Medulla oblongata (tissue), 1 donor: ENCODE data around the gene ARHGEF7.

Experiments used
- DNase-seq: peaks from one replicate; pipeline ENCODE4 v3.0.0-alpha.2; 2015; ENCODE audit errors: extremely low spot score

The ARHGEF7 gene

DNA sequence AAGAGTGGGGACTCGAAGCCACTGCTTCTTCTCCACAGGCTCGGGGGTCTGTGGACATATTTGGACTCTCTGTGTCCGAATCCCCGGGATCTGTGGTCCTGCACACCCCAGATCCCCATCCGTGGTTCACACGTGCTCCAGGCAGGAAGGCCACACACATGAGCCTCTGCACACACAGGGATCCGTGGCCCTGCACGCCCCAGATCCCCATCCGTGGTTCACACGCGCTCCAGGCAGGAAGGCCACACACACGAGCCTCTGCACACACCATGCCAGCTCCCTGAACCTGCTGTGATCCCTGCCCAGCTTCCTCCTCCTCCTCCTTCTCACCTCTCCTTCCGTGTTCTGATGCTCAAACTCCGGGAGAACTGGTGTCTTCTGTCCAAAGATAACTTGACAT, 208.4 kb downstream of the ARHGEF7 start:
- DNase-seq, result no peak

DNA sequence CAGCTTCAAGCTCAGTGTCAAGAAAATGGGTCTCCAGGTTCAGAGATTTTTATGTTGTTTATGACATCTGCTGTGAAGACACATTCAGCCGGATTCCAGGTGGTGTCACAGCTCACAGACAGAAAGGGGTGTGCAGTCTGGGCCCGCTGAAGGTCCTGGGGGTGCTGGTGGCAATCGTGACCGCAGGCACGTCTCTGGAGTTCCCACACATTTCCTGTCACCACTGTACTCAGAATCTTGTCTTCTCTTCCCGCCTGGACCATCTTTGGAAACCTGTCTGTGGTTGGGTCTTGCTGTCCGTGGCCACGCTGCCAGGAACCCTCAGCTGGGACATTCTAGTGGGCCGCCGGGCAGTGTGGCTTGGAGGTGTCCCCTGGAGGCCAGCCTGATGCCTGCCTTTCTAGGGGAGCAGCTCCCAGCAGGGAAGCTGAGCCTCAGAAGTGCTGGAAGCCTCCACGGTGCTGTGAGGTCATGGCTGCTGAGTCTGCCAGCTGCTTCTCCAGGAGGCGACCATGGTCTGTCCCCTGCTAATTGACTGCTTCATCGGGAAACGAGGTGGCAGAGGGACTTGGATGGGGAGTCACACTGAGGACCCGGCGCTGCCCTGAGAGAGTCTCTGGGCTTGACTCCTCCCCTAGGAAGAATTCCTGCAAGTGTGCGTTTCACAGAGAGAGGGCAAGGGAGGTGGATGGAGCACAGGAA, 209.0 kb downstream of the ARHGEF7 start:
- DNase-seq, result no peak

DNA sequence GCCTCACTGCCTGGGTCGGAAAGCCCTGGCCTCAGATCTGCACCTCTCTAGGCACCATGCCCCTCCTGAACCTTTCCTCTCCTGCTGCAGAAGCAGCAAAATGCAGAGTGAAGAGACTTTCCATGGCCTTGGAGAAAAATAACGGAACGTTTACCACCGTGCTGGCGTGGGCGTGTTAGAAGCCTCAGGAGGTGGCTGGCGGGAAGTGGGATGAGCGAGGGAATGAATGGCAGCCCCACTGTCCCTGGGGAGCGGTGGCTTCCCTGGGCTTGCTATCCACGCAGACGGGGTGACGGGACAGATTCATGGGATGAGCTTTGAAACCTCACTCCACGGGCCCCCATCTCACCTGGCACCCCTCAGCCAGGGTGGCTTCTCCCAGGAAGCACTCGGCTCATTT, 209.6 kb downstream of the ARHGEF7 start:
- DNase-seq, result no peak

DNA sequence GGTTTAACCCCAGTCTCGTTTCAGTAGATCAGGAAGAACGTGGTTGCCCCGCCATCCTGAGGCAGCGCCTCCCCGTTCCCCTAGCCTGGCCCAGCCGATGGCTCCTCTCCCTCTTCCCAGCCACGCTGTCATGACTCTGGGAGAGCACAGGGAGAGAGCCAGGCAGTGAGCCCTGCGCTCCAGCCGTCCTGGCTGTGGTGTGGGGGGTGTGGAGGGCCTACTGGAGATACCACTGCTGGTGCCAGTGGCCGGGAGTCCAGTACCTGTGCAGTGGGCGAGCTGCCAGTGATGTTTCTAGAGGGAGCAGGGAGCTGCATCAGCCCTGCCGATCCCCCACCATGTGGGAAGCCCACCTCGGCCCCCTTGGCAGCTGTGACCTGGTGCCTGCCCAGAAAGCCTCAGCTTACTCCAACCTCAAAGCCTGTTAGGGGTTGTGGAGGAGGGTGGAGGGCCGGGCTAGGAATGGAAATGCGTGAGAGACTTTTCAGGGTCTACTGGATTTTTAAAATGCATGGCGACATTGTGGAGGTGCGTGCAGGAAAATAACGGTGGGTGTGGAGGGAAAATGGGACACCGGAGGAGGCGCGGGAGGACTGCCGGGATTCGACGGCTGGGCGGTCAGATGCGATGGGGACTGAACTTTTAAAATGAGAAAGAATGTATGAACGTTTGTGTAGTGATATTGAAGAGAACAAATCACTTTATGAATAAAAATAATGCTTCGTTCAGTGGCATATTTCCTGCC, 210.2 kb downstream of the ARHGEF7 start:
- DNase-seq, result no peak

DNA sequence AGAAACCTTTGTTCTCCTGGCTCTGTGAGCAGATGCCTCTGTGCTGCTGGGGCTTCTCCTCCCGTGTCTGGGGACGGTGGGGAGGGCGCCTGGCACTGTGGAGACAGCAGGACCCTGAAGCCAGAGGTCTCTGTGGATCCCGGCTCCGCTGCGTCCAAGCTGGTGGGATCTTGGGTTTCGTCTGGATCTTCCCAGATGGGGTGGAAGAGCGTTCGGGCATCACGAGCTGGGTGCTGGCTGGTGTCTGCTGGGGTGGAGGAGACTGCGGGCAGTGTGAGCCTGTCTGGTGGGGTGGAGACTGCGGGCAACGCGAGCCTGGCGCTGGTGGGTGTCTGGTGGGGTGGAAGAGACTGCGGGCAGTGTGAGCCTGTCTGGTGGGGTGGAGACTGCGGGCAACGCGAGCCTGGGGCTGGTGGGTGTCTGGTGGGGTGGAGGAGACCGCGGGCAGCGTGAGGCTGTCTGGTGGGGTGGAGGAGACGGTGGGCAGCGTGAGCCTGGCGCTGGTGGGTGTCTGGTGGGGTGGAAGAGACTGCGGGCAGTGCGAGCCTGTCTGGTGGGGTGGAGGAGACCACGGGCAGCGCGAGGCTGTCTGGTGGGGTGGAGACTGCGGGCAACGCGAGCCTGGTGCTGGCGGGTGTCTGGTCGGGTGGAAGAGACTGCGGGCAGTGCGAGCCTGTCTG, 211.0 kb downstream of the ARHGEF7 start:
- DNase-seq, result no peak

DNA sequence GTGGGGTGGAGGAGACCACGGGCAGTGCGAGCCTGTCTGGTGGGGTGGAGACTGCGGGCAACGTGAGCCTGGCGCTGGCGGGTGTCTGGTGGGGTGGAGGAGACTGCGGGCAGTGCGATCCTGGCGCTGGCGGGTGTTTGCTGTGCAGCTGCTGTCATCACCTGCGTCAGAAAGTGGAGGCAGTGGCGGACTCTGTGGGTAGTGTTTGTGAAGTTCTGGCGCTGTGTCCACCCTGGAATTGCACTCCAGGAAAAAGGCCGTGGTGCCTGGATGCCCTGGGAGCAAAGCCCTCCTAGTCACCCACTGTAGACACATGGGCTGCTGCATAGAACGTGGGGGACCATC, 211.5 kb downstream of the ARHGEF7 start:
- no peak for DNase-seq

DNA sequence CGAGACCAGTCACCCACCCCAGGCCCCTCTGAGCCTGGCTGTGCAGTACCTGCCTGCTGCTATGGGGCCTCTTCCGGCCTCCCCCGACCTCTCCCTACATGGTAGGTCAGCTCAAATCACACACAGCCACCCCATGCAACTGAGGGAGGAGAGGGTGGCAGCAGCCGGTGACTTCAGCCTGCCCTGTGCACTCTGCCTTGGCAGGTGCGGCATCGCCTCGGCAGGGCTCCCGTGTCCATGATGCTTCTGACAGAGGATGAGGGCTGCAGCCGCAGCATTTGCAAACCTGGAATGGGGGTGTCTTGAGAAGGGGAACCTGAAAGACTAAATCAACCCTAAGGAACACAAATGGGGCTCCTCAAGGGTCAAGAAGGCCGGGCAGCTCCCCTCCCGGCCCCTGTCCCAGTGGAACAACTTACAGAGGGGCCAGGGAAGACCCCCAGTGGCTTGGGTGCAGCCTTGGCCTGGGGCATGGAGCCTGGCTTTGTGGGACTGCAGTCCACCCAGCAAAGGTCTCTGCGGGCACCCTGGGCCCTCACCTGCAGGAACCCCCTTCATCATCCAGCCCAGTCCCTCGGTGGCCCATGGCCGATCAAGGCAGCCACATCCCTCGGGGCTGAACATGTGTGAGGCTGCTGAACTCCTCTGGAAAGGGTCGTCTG, 212.0 kb downstream of the ARHGEF7 start:
- DNase-seq, result no peak

DNA sequence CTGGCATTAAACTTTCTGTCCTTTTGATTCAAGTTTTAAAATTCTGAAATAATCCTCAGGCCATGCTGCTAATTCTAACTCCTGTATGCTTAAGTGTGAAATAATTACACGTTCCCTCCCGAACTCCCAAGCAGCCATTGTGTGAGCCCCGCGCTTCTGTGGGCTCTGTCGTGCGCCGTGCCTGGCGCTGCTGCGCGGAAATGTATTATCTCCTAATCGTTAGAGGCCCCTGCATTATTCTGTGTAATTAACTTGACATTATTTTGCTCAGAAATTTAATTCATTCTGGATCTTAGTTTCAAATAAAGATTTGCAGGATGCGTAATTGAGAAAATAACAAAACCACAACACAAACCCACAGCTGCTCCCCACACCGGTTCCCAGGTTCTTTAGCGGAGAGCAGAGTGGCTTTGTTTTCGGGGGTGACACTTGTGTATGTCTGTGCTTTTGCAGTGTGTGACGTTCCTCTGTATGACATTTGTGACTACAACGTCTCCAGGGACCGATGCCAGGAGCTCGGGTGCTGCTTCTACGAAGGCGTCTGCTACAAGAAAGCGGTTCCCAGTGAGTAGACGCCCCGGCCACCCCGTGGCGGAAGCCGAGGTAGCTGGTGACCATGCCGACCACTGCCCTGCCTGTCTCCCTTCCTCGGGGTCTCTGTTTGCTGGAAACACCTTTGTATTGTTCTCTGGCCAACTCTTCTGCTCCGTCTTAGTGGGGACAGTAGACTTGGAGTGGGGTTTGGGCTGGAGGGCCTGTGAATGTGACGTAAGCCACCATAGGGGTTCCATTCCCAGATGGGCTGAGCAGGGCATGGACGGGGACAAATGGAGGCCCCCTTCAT, 212.8 kb downstream of the ARHGEF7 start:
- no peak for DNase-seq

DNA sequence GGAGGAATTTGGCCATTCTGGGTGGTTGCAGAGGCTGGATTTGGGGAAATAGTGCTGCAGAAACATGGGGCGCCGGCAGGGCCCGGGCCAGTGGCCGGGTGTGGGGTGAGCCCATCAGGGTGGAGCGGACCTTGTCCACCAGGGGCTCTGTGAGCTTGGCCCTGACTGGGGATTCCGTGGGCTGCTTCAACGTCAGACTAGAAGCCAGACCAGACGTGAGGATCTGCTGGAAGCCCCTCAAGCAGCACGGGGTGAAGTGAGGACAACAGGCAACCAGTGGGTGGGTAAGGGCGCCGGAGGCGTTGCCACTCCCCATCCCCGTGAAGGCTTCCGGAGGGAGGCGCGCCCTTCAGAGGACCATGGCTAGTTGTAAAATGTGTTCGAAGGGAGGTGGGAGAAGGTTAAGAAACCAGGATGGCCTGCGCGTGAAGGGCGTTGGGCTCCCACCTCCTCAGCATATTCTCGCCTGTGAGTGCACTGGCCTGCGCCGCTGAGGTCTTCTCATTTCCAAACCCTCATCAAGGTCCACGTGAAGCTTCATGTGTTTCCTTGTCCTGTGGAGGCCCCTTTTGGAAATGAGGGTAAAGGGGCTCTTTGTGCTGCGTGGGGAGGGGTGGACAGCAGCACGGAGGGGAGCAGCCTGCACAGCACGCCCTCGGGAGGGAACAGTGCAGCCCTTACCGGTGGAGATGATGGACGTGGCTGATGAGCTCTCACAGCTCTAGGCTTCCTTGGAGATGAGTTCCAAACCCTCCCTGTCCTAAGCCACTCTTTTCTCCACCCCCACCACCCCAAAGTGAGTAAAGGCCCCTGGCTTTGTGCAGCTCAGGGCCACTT, 213.7 kb downstream of the ARHGEF7 start:
- no peak for DNase-seq

DNA sequence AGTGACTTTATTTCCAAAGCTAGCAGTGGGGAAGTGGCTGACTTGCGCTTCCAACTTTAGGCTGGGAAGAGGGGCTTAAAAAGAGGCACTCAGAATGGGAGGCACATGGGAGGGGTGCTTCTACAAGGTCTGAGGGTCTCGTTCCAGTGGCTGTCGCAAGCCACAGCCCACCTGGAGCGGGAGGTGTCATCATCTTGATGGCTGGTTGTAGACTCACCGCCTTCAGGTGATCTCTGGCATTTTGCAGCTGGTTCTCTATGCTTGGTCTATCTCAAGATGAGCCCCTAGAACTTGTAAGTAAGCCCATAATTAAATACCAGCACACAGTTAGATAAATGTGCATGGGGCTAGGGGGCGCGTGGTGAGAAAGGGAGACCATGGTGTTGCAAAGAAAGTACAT, 214.5 kb downstream of the ARHGEF7 start:
- no peak for DNase-seq

DNA sequence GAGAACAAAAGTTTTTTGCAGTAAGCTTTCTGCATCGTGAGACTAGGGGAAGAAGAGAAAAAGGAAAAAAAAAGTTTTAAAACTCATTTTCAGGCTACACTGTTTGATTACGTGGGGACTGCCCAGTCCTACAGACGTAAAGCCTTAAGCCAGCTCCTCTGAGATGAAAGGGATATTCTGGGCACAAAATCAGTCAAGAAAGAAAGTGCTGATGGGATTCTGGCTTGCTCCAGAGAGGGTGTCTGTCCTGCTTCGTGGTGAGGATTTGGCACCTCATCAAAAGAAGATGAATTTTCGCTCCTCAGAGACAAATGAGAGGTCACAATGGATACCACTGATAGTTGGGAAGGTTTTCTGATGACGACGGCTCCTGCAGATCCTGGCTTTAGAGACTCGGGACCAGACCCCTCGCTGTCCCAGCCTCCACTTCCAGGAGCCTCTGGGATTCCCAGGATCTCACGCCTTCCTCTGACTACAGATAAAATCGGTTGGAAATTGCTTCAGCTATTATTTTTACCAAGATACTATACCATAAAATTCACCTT, 215.0 kb downstream of the ARHGEF7 start:
- no peak for DNase-seq

DNA sequence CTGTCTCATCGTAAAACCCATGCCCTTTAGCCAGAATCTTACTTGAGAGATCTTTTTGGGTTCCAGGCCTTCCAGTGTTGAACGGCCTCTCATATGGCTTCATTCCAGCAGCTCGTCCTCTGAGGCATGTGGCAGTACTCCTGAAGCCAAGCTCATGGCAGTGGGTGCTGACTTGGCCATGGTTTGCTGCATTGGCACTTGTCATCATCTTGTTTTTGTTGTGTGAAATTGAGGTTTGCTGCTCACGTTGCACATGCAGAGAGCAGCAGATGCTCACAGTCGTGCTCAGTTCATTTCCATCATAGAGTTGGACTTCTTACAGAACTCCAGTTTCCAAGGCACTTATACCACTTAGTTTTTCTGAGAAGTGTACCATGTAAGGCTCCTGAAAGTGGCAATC, 220.2 kb downstream of the ARHGEF7 start:
- DNase-seq, result no peak

DNA sequence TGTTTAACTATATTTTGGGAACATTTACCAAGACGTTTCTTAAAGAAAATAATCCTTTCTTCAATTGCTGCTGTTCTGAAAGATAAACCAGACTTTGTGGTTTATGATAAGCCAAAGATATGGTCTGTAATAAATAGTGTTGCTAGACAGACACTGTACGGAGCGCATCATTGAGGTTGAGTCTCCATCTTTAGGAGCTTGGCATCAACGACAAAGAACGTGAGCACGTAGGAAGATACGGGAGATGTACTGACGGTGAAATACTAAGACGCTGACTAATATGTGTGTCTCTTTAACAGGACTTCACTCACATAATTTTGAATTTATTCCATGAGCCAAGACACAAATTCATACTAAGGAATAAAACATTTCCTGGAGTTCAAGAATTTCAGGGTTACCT, 221.6 kb downstream of the ARHGEF7 start:
- no peak for DNase-seq

DNA sequence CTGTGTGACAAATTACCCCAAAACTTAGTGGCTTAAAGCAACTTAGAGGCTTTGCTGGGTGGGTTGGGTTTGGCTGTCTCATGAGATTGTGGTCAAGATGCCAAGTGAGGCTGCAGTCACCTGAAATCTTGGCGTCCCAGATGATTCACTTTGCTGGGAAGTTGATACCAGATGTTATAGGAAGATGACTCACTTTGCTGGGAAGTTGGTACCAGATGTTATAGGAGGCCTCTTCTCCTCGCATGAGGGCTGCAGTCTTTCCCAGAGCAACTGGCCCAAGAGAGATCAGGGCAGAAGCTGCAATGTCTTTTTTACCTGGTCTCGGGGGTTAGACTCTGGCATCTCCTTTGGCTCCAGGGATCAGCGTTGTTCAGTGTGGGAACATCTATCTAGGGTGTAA, 222.1 kb downstream of the ARHGEF7 start:
- no peak for DNase-seq

DNA sequence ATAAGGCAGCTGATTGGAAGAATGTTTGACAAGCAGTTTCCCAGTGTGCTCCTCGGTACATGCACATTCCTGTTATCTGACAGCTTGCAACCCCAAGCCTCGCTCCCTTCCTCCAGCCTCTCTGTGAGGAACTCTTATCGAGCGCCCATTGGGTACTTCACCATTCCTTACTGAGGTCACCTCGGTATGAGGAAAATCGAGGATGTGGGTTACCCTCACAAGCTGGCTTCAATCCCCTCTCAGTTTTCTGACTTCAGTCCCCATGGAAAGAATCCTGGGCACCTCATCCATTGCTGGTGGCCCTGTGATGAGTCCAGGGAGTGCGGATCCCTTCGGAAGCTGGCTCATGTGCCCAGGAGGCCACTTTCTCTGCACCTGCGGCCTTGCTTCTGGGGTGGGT, 222.6 kb downstream of the ARHGEF7 start:
- no peak for DNase-seq

DNA sequence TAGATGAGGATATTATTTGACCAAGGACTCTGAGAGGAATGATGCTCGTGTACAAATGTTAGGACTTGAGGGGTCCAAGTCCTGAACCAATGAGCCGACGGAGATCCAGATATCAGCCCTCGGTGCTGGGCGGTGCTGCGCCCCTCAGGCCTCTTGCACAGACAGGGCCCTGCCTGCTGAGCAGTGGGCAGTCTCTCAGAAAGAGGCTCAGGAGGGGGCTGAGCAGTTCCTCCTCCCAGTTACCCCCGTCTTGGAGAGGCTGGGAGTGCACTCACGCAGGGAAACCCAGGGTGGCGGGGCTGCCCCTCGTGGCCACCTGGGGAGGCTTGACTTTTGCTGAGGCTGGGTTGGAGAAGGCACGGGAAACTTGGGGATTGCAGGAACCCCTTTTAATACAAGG, 223.7 kb downstream of the ARHGEF7 start:
- DNase-seq, result no peak

DNA sequence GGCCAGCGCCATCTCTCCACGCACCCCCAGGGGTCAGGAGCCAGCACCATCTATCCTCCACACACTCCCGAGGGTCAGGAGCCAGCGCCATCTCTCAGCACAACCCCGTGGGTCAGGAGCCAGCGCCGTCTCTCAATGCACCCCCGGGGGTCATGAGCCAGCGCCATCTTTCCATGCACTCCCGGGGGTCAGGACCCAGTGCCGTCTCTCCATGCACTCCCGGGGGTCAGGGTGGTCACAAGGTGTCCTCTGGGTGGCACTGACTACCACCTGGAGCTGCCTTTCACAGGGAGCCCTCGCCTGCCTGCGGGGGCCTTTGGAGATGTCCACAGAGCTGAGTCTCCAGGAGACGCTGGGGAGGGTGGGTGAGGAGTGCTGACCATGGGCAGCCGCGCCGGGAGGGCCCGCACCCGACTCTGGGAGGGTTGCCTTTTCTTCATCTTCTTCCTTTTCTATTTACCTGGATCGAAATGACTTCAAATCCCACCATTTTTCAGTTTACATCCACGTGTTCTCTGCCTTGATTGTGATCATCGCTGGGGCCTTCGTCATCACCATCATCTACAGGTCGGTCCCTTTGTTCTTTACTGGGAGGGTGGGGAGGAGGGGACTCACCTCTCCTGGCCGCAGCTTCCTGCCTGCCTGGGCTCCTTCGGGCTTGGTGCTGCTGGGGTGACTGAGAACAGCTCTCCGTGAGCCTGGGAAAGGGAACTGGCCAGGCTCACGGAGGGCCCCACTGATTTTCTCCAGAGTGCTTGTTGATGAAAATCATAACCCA, 224.4 kb downstream of the ARHGEF7 start:
- no peak for DNase-seq

DNA sequence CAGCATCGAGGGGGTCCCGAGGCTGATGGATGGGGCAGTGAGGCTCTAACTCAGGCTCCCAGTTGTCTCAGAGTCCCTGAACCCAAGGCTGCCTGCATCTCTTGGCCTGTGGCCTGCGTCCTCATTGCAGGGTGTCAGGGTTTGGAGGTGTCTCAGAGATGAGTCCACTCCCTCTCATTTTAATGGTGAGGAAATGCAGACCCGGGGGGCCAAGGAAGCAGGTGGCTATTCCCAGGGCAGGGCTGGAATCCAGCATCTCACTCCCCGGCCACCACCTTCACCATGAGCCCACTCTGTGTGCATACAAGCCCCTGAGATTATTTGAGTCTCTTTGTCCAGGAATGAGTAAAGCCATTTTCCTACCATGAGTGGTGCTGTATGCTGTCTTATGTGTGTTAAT, 226.8 kb downstream of the ARHGEF7 start:
- DNase-seq, result no peak

DNA sequence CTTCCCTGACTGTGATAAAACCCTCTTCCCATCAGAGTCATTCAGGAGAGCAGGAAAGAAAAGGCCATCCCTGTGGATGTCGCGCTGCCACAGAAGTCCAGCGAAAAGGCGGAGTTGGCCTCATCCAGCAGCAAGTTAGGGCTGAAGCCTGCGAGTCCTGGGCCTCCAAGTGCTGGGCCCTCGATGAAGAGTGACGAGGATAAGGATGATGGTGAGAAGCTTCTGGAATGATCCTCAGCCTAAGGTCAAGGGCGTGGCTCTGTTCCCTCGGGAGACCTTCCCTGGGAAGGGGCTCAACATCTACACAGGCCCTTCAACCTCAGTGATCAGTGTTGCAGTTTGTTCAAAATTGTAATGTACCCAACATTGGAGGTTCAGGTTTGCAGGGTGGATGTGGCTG, 227.6 kb downstream of the ARHGEF7 start:
- DNase-seq, result no peak
